ENCODE results near the gene CEP43. TPM values are rescaled to one million over a fixed set of nuclear protein-coding genes. Genes with fewer than 3 reads are reported as not detected.
A peak's percentile ranks its signal among the peaks of the same experiment; 100 is the strongest.

Gene CEP43
- total RNA-seq, 2 donors from 2014 or later: 36.0 to 43.9 TPM

- no peak for TF ChIP-seq CTCF (conservative IDR thresholded peaks at IDR 0.05)
- Mint-ChIP-seq H3K4me3 (peak overlapping the region; percentile 79), H3K27me3 (ENCODE audit: insufficient read depth) (no peaks in the 10 kb centered on the region), H3K9me3 (no peaks in the 10 kb centered on the region), H3K36me3 (ENCODE audit: low read depth) (peaks cover 23% of the 10 kb centered on the region), H3K4me1 (peaks cover 20% of the 10 kb centered on the region), H3K27ac (no peak overlapping the region)
- peak overlapping the region; percentile 76 for H3K4me3 ChIP-seq (ENCODE audit: low read length)
- no peak for DNase-seq
- no peak overlapping the region for H3K9ac ChIP-seq (ENCODE audit: extremely low read depth, low read length, poor library complexity, severe bottlenecking)
- H3K27me3 ChIP-seq (ENCODE audit: control insufficient read depth, insufficient read depth, low read length, poor library complexity, severe bottlenecking): no peaks in the 10 kb centered on the region
- no peaks in the 10 kb centered on the region for H3K4me1 ChIP-seq (ENCODE audit: control insufficient read depth, insufficient read depth, low read length)
- 84 to 89% methylated on average over 2 to 3 of the region's 3 CpGs for WGBS, 2 experiments (ENCODE audit: insufficient coverage in 1 of 2, insufficient read length in 1 of 2)
- no peak overlapping the region for H3K27ac ChIP-seq (ENCODE audit: low read depth, low read length)
- no peaks in the 10 kb centered on the region for H3K9me3 ChIP-seq (ENCODE audit: control insufficient read depth, low read length)
- peaks cover 29% of the 10 kb centered on the region for H3K36me3 ChIP-seq (ENCODE audit: control insufficient read depth, insufficient read depth, low read length)
Observed at GRCh38 chr6:166997348-166997747, 1.8 kb upstream of the CEP43 start.

- Histone ChIP-seq H3K9me3 (ENCODE audit: control insufficient read depth, low read length) (no peaks in the 10 kb centered on the region), H3K9ac (ENCODE audit: extremely low read depth, low read length, poor library complexity, severe bottlenecking) (no peak overlapping the region), H3K4me1 (ENCODE audit: control insufficient read depth, insufficient read depth, low read length) (no peaks in the 10 kb centered on the region), H3K36me3 (ENCODE audit: control insufficient read depth, insufficient read depth, low read length) (peaks cover 29% of the 10 kb centered on the region), H3K27ac (ENCODE audit: low read depth, low read length) (no peak overlapping the region), H3K27me3 (ENCODE audit: control insufficient read depth, insufficient read depth, low read length, poor library complexity, severe bottlenecking) (no peaks in the 10 kb centered on the region), H3K4me3 (ENCODE audit: low read length) (peak overlapping the region; percentile 76)
- Mint-ChIP-seq H3K36me3 (ENCODE audit: low read depth) (peaks cover 18% of the 10 kb centered on the region), H3K27ac (no peak overlapping the region), H3K27me3 (ENCODE audit: insufficient read depth) (no peaks in the 10 kb centered on the region), H3K4me1 (peaks cover 20% of the 10 kb centered on the region), H3K4me3 (peak overlapping the region; percentile 79), H3K9me3 (no peaks in the 10 kb centered on the region)
- DNase-seq: peak; percentile 90
- WGBS, 2 experiments (ENCODE audit: insufficient coverage in 1 of 2, insufficient read length in 1 of 2): 10 to 17% methylated on average over 22 to 38 of the region's 38 CpGs
- peak; percentile 74 for TF ChIP-seq CTCF (conservative IDR thresholded peaks at IDR 0.05)
Observed at GRCh38 chr6:166997768-166998255, 1.4 kb upstream of the CEP43 start.

- H3K27ac ChIP-seq (ENCODE audit: low read depth, low read length): peak overlapping the region; percentile 49
- no peak for TF ChIP-seq CTCF (conservative IDR thresholded peaks at IDR 0.05)
Observed at GRCh38 chr6:166998256-166999144, 697 bp upstream of the CEP43 start.

More at GRCh38 chr6:166998256-166999144, 697 bp upstream of the CEP43 start:
- H3K27me3 ChIP-seq (ENCODE audit: control insufficient read depth, insufficient read depth, low read length, poor library complexity, severe bottlenecking): no peaks in the 10 kb centered on the region
- H3K9ac ChIP-seq (ENCODE audit: extremely low read depth, low read length, poor library complexity, severe bottlenecking): peak overlapping the region; percentile 27
- Mint-ChIP-seq H3K9me3 (no peaks in the 10 kb centered on the region), H3K4me1 (peaks cover 20% of the 10 kb centered on the region), H3K4me3 (peak overlapping the region; percentile 79), H3K36me3 (ENCODE audit: low read depth) (peaks cover 17% of the 10 kb centered on the region), H3K27ac (no peak overlapping the region), H3K27me3 (ENCODE audit: insufficient read depth) (no peaks in the 10 kb centered on the region)
- 0 to 2% methylated on average over 48 to 96 of the region's 96 CpGs for WGBS, 2 experiments (ENCODE audit: insufficient coverage in 1 of 2, insufficient read length in 1 of 2)
- no peaks in the 10 kb centered on the region for H3K9me3 ChIP-seq (ENCODE audit: control insufficient read depth, low read length)
- peaks cover 32% of the 10 kb centered on the region for H3K36me3 ChIP-seq (ENCODE audit: control insufficient read depth, insufficient read depth, low read length)
- peak; percentile 78 for DNase-seq
- H3K4me3 ChIP-seq (ENCODE audit: low read length): peak overlapping the region; percentile 76
- no peaks in the 10 kb centered on the region for H3K4me1 ChIP-seq (ENCODE audit: control insufficient read depth, insufficient read depth, low read length)

Measured in endodermal cell (in vitro differentiated cells).